GM12875 (cell line): Measurements from ENCODE around the gene GRPEL1.

Experiments used
- H3K4me3 ChIP-seq: one replicate; pipeline ENCODE4 v1.5.1; 2011; ENCODE audit warnings: low read depth, low read length, control low read depth
- CTCF ChIP-seq: IDR thresholded peaks from 2 replicates; pipeline ENCODE4 v1.5.1; 2011; ENCODE audit warnings: low read depth, mild to moderate bottlenecking, control low read depth, inconsistent platforms, low read length, moderate library complexity, borderline replicate concordance; ENCODE audit not compliant: insufficient read depth

Gene GRPEL1

GRCh38 chr4:7073059-7073458 lies 5.2 kb upstream of the GRPEL1 start:
- TF ChIP-seq CTCF = no peak
- H3K4me3 ChIP-seq = no peak overlapping the region

GRCh38 chr4:7070729-7071511 lies 3.1 kb upstream of the GRPEL1 start:
- peak; percentile 97 for TF ChIP-seq CTCF
- H3K4me3 ChIP-seq = no peak overlapping the region

GRCh38 chr4:7068883-7069282 lies 1.0 kb upstream of the GRPEL1 start:
- peak overlapping the region; percentile 83 for H3K4me3 ChIP-seq
- no peak for TF ChIP-seq CTCF

GRCh38 chr4:7068279-7068842 lies 497 bp upstream of the GRPEL1 start:
- TF ChIP-seq CTCF = 0 out of 2 replicates have a peak, but pooled peaks have one; percentile 9
- H3K4me3 ChIP-seq = peak overlapping the region; percentile 83

GRCh38 chr4:7067126-7067451 lies 775 bp downstream of the GRPEL1 start:
- H3K4me3 ChIP-seq = peak overlapping the region; percentile 98
- TF ChIP-seq CTCF = no peak

- TF ChIP-seq CTCF = no peak
- H3K4me3 ChIP-seq = peak overlapping the region; percentile 98
Observed at GRCh38 chr4:7066493-7066892, 1.4 kb downstream of the GRPEL1 start.

- H3K4me3 ChIP-seq = no peak overlapping the region
- no peak for TF ChIP-seq CTCF
Observed at GRCh38 chr4:7066006-7066405, 1.9 kb downstream of the GRPEL1 start.
